ENCODE measurements around the gene GPR132. TPM values are rescaled to one million over a fixed set of nuclear protein-coding genes. Genes with fewer than 3 reads are reported as not detected.

GPR132 gene
- total and polyA plus RNA-seq, 9 of the 15 experiments (the other 6 are each of a cell fraction or from before 2014, with no cell fraction given), result 0.01 to 1.1 (median 0.25) TPM; not detected in 1

GRCh38 chr14:105030194-105030593 lies 35.0 kb downstream of the GPR132 start:
- no peaks in the 10 kb centered on the region for H3K79me2 ChIP-seq (ENCODE audit: control insufficient read depth, insufficient read depth, low read length)
- intact Hi-C loops (cut with micrococcal nuclease), result no loop called here
- in situ Hi-C loops (cut with MboI), result no loop called here
- H2AFZ ChIP-seq (ENCODE audit: low read depth, low read length), result no peak overlapping the region
- ATAC-seq (no peak), FAIRE-seq (no peak), DNase-seq (ENCODE audit: extremely low read depth in 1 of 4, low spot score in 3 of 4) (no peak)
- H3K9me3 ChIP-seq (replicated peaks; ENCODE audit: control insufficient read depth, insufficient read depth, low read depth, low read length), result no peaks in the 10 kb centered on the region
- H3K27ac ChIP-seq (ENCODE audit: extremely low read depth, low read depth, low read length), result no peak overlapping the region
- ChIA-PET POLR2A (no interaction called here), CTCF (ENCODE audit: low intra/inter-chr PET ratio) (no interaction called here)
- no peaks in the 10 kb centered on the region for H3K9me1 ChIP-seq (ENCODE audit: control insufficient read depth, insufficient read depth, low read length)
- TF ChIP-seq RAD51 (IDR thresholded peaks at IDR 0.05; ENCODE audit: borderline replicate concordance, low read depth), result no peak
- TF ChIP-seq ZNF143 (CRISPR knock-in tag; IDR thresholded peaks at IDR 0.05), result no peak
- no peak for TF ChIP-seq XRCC3 (IDR thresholded peaks at IDR 0.05)
- no peak for TF ChIP-seq MYC (IDR thresholded peaks at IDR 0.05; ENCODE audit: low read depth, low read length)
- no peak for TF ChIP-seq MYC (CRISPR knock-in tag; IDR thresholded peaks at IDR 0.05; ENCODE audit: borderline replicate concordance, low read depth)
- no peak for TF ChIP-seq SOX6 (IDR thresholded peaks at IDR 0.05)
- TF ChIP-seq THAP7 (CRISPR knock-in tag; IDR thresholded peaks at IDR 0.05), result no peak
- TF ChIP-seq, protein P1, sequence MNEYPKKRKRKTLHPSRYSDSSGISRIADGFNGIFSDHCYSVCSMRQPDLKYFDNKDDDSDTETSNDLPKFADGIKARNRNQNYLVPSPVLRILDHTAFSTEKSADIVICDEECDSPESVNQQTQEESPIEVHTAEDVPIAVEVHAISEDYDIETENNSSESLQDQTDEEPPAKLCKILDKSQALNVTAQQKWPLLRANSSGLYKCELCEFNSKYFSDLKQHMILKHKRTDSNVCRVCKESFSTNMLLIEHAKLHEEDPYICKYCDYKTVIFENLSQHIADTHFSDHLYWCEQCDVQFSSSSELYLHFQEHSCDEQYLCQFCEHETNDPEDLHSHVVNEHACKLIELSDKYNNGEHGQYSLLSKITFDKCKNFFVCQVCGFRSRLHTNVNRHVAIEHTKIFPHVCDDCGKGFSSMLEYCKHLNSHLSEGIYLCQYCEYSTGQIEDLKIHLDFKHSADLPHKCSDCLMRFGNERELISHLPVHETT (CRISPR knock-in tag; conservative IDR thresholded peaks at IDR 0.05 in 1 of 2, IDR thresholded peaks at IDR 0.05 in 1 of 2), result no peak
- no peak for TF ChIP-seq CBX5 (IDR thresholded peaks at IDR 0.05; ENCODE audit: borderline replicate concordance, low read depth)
- no peak for TF ChIP-seq TRIM24 (IDR thresholded peaks at IDR 0.05)
- TF ChIP-seq PHB2 (IDR thresholded peaks at IDR 0.05; ENCODE audit: low read depth), result no peak
- H3K4me3 ChIP-seq, result no peak overlapping the region
- no peaks in the 10 kb centered on the region; a peak in 1 of 5 replicates for H3K4me1 ChIP-seq (replicated peaks in 1 of 2; ENCODE audit: control insufficient read depth in 2 of 2, insufficient read depth in 2 of 2, low read length in 2 of 2)
- H3K27me3 ChIP-seq (ENCODE audit: control insufficient read depth in 2 of 2, insufficient read depth in 2 of 2, low read length in 2 of 2), result no peaks in the 10 kb centered on the region
- no TSS peak for BruUV-seq (replicated peaks)
- H3K9ac ChIP-seq (ENCODE audit: insufficient read depth in 1 of 2, low read depth in 2 of 2, low read length in 2 of 2), result no peak overlapping the region
- no peak overlapping the region for H3K4me2 ChIP-seq (ENCODE audit: insufficient read depth, low read length)
- H3K36me3 ChIP-seq (ENCODE audit: control insufficient read depth, insufficient read depth, low read length), result no peaks in the 10 kb centered on the region
- no peaks in the 10 kb centered on the region for H4K20me1 ChIP-seq (replicated peaks; ENCODE audit: control insufficient read depth, insufficient read depth, low read length)
- WGBS (ENCODE audit: insufficient coverage, low coverage, missing lambda C conversion rate), result 42% methylated on average over 2 of the region's 2 CpGs

Measured in K562 (cell line).